Sigmoid colon (tissue), 7 donors: ENCODE measurements around the gene KAZN. TPM values are rescaled to one million over a fixed set of nuclear protein-coding genes. Genes with fewer than 3 reads are reported as not detected.
A peak's percentile ranks its signal among the peaks of the same experiment; 100 is the strongest.

Experiments
- DNase-seq: peaks from one replicate; pipeline ENCODE4 v3.0.0-alpha.2; 2019
- H3K27ac ChIP-seq, 4 donors: fragments of 200-600 bp; sonication (generic); one replicate each; pipeline ENCODE4 v1.5.1; 2016 to 2019; ENCODE audit warnings: mild to moderate bottlenecking in 1 of 4
- H3K27me3 ChIP-seq, 3 donors: fragments of 200-600 bp; sonication (generic); one replicate each; pipeline ENCODE4 v1.5.1; 2019; ENCODE audit warnings: mild to moderate bottlenecking in 1 of 3
- H3K36me3 ChIP-seq, 4 donors: fragments of 200-600 bp; sonication (generic); one replicate each; pipeline ENCODE4 v1.5.1; 2016 to 2019
- H3K4me1 ChIP-seq, 4 donors: fragments of 200-600 bp; sonication (generic); one replicate each; pipeline ENCODE4 v1.5.1; 2017 to 2019
- H3K4me3 ChIP-seq, 4 donors: fragments of 200-600 bp; sonication (generic); one replicate each; pipeline ENCODE4 v1.5.1; 2017 to 2019; ENCODE audit warnings: mild to moderate bottlenecking in 2 of 4, moderate library complexity in 1 of 4
- H3K9me3 ChIP-seq, 4 donors: fragments of 200-600 bp in 3 of 4; sonication (generic) in 3 of 4; one replicate each; pipeline versions ENCODE4 v1.5.1 to v1.6.1; 2013 to 2019
- CTCF ChIP-seq, 4 experiments: fragments of 450-650 bp in 3 of 4; fragments of 200-600 bp in 1 of 4; IDR thresholded peaks; one replicate each; pipeline ENCODE4 v1.5.1; 2016 to 2019; ENCODE audit warnings: antibody characterized with exemption in 4 of 4, mild to moderate bottlenecking in 3 of 4, moderate library complexity in 2 of 4
- EP300 ChIP-seq, 4 donors: sonication (generic); formaldehyde crosslinking; IDR thresholded peaks; one replicate each; pipeline ENCODE4 v1.6.1; 2017; ENCODE audit warnings: antibody characterized with exemption in 4 of 4
- POLR2A ChIP-seq, 2 donors: fragments of 450-650 bp; IDR thresholded peaks; one replicate each; pipeline ENCODE4 v1.6.1; 2016; ENCODE audit warnings: antibody characterized with exemption in 2 of 2, mild to moderate bottlenecking in 2 of 2, moderate library complexity in 2 of 2
- POLR2AphosphoS5 ChIP-seq, 4 donors: sonication (generic); formaldehyde crosslinking; IDR thresholded peaks; one replicate each; pipeline ENCODE4 v1.6.1; 2017; ENCODE audit warnings: antibody characterized with exemption in 4 of 4
- WGBS, 2 donors: extraction: QIAGEN DNeasy Blood & Tissue Kit; methylation state at CpG; one replicate each; pipeline ENCODE4 v1.1.7; 2013; 5-methylcytosine and 5-hydroxymethylcytosine counted together
- intact Hi-C: fragments of 100-400 bp; cut with DNase I; formaldehyde crosslinking; loops from one replicate; pipeline ENCODE4 v1.15.1; 2023
- polyA plus RNA-seq, 3 donors: library from polyadenylated mRNA; stranded (reverse); fragments of 200-250 nt; gene quantifications; one replicate each; pipeline ENCODE4 v1.2.3, GENCODE V29; 2013
- total RNA-seq, 4 donors: library from RNA; depleted of rRNA; stranded (reverse); fragments of >200 nt; gene quantifications; one replicate each; pipeline ENCODE4 v1.1.0, GENCODE V29; 2016
- donor health status: healthy with polysubstance abuse.
- donor health status: Bipolar disorder and iron deficiency.
- donor health status: healthy.

KAZN gene
- total and polyA plus RNA-seq, 7 donors = 2.5 to 11.4 (median 5.6) TPM

- WGBS, 2 donors = 68 to 74% methylated on average over 12 of the region's 12 CpGs
- H3K27me3 ChIP-seq = no peaks in the 10 kb centered on the region
- H3K36me3 ChIP-seq = no peaks in the 10 kb centered on the region
- H3K4me3 ChIP-seq = no peak overlapping the region
- TF ChIP-seq POLR2AphosphoS5 (IDR thresholded peaks at IDR 0.05) (no peak), CTCF (IDR thresholded peaks at IDR 0.05) (peak in 2 of 4 experiments; percentile 32 to 50)
- H3K9me3 ChIP-seq = no peaks in the 10 kb centered on the region
- H3K27ac ChIP-seq = no peak overlapping the region
- DNase-seq = no peak
- intact Hi-C loops = loop anchor here (10.0 kb wide), 1 partner anchor 266 kb away; no protein-coding TSS in a partner anchor
- no peaks in the 10 kb centered on the region for H3K4me1 ChIP-seq
Measured at GRCh38 chr1:14778898-14779865, 180.7 kb downstream of the KAZN start.

- WGBS, 2 donors = 88 to 90% methylated on average over 2 of the region's 2 CpGs
- Histone ChIP-seq H3K27me3 (no peaks in the 10 kb centered on the region), H3K36me3 (no peaks in the 10 kb centered on the region), H3K4me3 (no peak overlapping the region), H3K27ac (no peak overlapping the region), H3K9me3 (no peaks in the 10 kb centered on the region), H3K4me1 (no peaks in the 10 kb centered on the region)
- TF ChIP-seq POLR2A (IDR thresholded peaks at IDR 0.05) (no peak), EP300 (IDR thresholded peaks at IDR 0.05) (no peak), CTCF (IDR thresholded peaks at IDR 0.05) (no peak), POLR2AphosphoS5 (IDR thresholded peaks at IDR 0.05) (no peak)
- no peak for DNase-seq
- intact Hi-C loops = no loop called here
Measured at GRCh38 chr1:14780271-14780670, 181.8 kb downstream of the KAZN start.

GRCh38 chr1:14781811-14782210, 183.3 kb downstream of the KAZN start:
- H3K36me3 ChIP-seq = no peaks in the 10 kb centered on the region
- no peak overlapping the region for H3K27ac ChIP-seq
- intact Hi-C loops = no loop called here
- H3K4me3 ChIP-seq = no peak overlapping the region
- DNase-seq = no peak
- WGBS, 2 donors = 91 to 92% methylated on average over 5 of the region's 5 CpGs
- no peaks in the 10 kb centered on the region for H3K9me3 ChIP-seq
- H3K4me1 ChIP-seq = no peaks in the 10 kb centered on the region
- no peaks in the 10 kb centered on the region for H3K27me3 ChIP-seq
- TF ChIP-seq EP300 (IDR thresholded peaks at IDR 0.05) (no peak), CTCF (IDR thresholded peaks at IDR 0.05) (no peak), POLR2A (IDR thresholded peaks at IDR 0.05) (no peak), POLR2AphosphoS5 (IDR thresholded peaks at IDR 0.05) (no peak)

GRCh38 chr1:14782741-14783591, 184.5 kb downstream of the KAZN start:
- intact Hi-C loops = no loop called here
- DNase-seq = no peak
- Histone ChIP-seq H3K27ac (no peak overlapping the region), H3K4me3 (no peak overlapping the region), H3K27me3 (no peaks in the 10 kb centered on the region), H3K9me3 (no peaks in the 10 kb centered on the region), H3K4me1 (no peaks in the 10 kb centered on the region), H3K36me3 (no peaks in the 10 kb centered on the region)
- TF ChIP-seq EP300 (IDR thresholded peaks at IDR 0.05) (no peak), POLR2A (IDR thresholded peaks at IDR 0.05) (no peak), CTCF (IDR thresholded peaks at IDR 0.05) (no peak), POLR2AphosphoS5 (IDR thresholded peaks at IDR 0.05) (no peak)
- 80 to 83% methylated on average over 8 of the region's 8 CpGs for WGBS, 2 donors
